Stimulated activated CD4-positive, alpha-beta T cell treated with anti-CD3 and anti-CD28 coated beads, Interleukin-15, amount 100 ng/mL, for 48 hours (primary cell): Measurements from ENCODE around the gene TESMIN.

Experiments
- DNase-seq, 2 donors: peaks; one replicate each; pipeline ENCODE4 v3.0.0-alpha.2; 2020; ENCODE audit warnings: low read depth in 2 of 2

The TESMIN gene

GRCh38 chr11:68751331-68751856, at the start of gene TESMIN:
TESMIN (minus strand) TSS chr11:68751520; CDS start chr11:68750660, 860 bp downstream.
- DNase-seq: peak; percentile 87 to 95

- DNase-seq: no peak
Observed at GRCh38 chr11:68798221-68798813, 47.0 kb upstream of the TESMIN start.

- no peak for DNase-seq
Observed at GRCh38 chr11:68796801-68797200, 45.5 kb upstream of the TESMIN start.

- no peak for DNase-seq
Observed at GRCh38 chr11:68792400-68792966, 41.2 kb upstream of the TESMIN start.

- no peak for DNase-seq
Observed at GRCh38 chr11:68784653-68785052, 33.3 kb upstream of the TESMIN start.

GRCh38 chr11:68783216-68783821, 32.0 kb upstream of the TESMIN start:
- no peak for DNase-seq

- DNase-seq: no peak
Observed at GRCh38 chr11:68782711-68783110, 31.4 kb upstream of the TESMIN start.

GRCh38 chr11:68780829-68781228, 29.5 kb upstream of the TESMIN start:
- no peak for DNase-seq

GRCh38 chr11:68778205-68778604, 26.9 kb upstream of the TESMIN start:
- no peak for DNase-seq

GRCh38 chr11:68776442-68777235, 25.3 kb upstream of the TESMIN start:
- DNase-seq: no peak

- DNase-seq: no peak
Observed at GRCh38 chr11:68775951-68776388, 24.6 kb upstream of the TESMIN start.

GRCh38 chr11:68774194-68774585, 22.9 kb upstream of the TESMIN start:
- no peak for DNase-seq

GRCh38 chr11:68773521-68774193, 22.3 kb upstream of the TESMIN start:
- DNase-seq: no peak

- DNase-seq: no peak
Observed at GRCh38 chr11:68772936-68773335, 21.6 kb upstream of the TESMIN start.

GRCh38 chr11:68770781-68771180, 19.5 kb upstream of the TESMIN start:
- no peak for DNase-seq

GRCh38 chr11:68767672-68768071, 16.4 kb upstream of the TESMIN start:
- DNase-seq: no peak

GRCh38 chr11:68766786-68767185, 15.5 kb upstream of the TESMIN start:
- no peak for DNase-seq

GRCh38 chr11:68764746-68765145, 13.4 kb upstream of the TESMIN start:
- no peak for DNase-seq

GRCh38 chr11:68763926-68764657, 12.8 kb upstream of the TESMIN start:
- no peak for DNase-seq

- no peak for DNase-seq
Observed at GRCh38 chr11:68763181-68763721, 11.9 kb upstream of the TESMIN start.

- no peak for DNase-seq
Observed at GRCh38 chr11:68762481-68762880, 11.2 kb upstream of the TESMIN start.
